HepG2 (cell line): ENCODE data around the gene PABPC1L2B. TPM values are rescaled to one million over a fixed set of nuclear protein-coding genes. Genes with fewer than 3 reads are reported as not detected.
"Not testable (repeated sequence)": the region's sequence is repeated elsewhere in the genome, so short reads cannot be mapped to it uniquely, and the experiment has no call there.

Experiments
- ATAC-seq: fragments of 200-7000 bp; cut with Tn5 transposase; 3 replicates; pipeline ENCODE4 v1.9.1; 2020; ENCODE audit warnings: mild to moderate bottlenecking, moderate library complexity
- BruUV-seq: library from RNA; stranded (reverse); fragments of 400-500 nt; replicated peaks from 2 replicates; lab custom pipeline; 2021; lab: Mats Ljungman, UMichigan
- CTCF ChIA-PET: fragments of 300-600 bp; formaldehyde crosslinking; extraction: SDS; loops from one replicate; lab custom pipeline; 2021; ENCODE audit warnings: low total read pairs, inconsistent platforms, low intra/inter-chr PET ratio; lab: Yijun Ruan, JAX
- POLR2A ChIA-PET: fragments of 350-600 bp; sonication (Branson Sonifier 250); formaldehyde crosslinking; loops from one replicate; lab custom pipeline; 2020; ENCODE audit warnings: antibody characterized with exemption, inconsistent platforms; lab: Yijun Ruan, JAX
- DNase-seq: peaks from one replicate; pipeline ENCODE4 v3.0.0-alpha.2; 2015; ENCODE audit warnings: low spot score
- FAIRE-seq: peaks from 3 replicates; lab custom pipeline; 2011; peaks lifted over from hg19 to GRCh38; lab: Jason Lieb, UNC
- H2AFZ ChIP-seq: one replicate; pipeline ENCODE4 v1.6.1; 2011; ENCODE audit warnings: low read length, inconsistent platforms
- H3K27ac ChIP-seq: fragments of 300-600 bp; 3 replicates; pipeline ENCODE4 v1.8.0; 2011; ENCODE audit warnings: mixed run types, mild to moderate bottlenecking, mixed read lengths, low read length, inconsistent platforms; ENCODE audit not compliant: insufficient read depth; ENCODE audit errors: extremely low read length
- H3K27me3 ChIP-seq, 2 experiments: fragments of 200-600 bp in 1 of 2; 2 replicates in 1 of 2; 3 replicates in 1 of 2; pipeline versions ENCODE4 v1.6.0 to v1.8.0; 2011; ENCODE audit warnings: low read length in 2 of 2, mild to moderate bottlenecking in 2 of 2, moderate library complexity in 2 of 2, inconsistent platforms in 1 of 2; ENCODE audit not compliant: insufficient read depth in 2 of 2, control insufficient read depth in 1 of 2
- H3K36me3 ChIP-seq, 2 experiments: fragments of 200-600 bp in 1 of 2; replicated peaks in 1 of 2; 2 replicates in 1 of 2; 3 replicates in 1 of 2; pipeline versions ENCODE4 v1.5.1 to v1.8.0; 2011; ENCODE audit warnings: low read length in 2 of 2, inconsistent platforms in 1 of 2; ENCODE audit not compliant: insufficient read depth in 2 of 2, control insufficient read depth in 1 of 2
- H3K4me1 ChIP-seq: 2 replicates; pipeline ENCODE4 v1.5.1; 2012; ENCODE audit warnings: low read length, inconsistent platforms; ENCODE audit not compliant: insufficient read depth
- H3K4me2 ChIP-seq: 2 replicates; pipeline ENCODE4 v1.6.0; 2011; ENCODE audit warnings: low read depth, low read length, inconsistent platforms
- H3K4me3 ChIP-seq, 3 experiments: fragments of 200-600 bp in 1 of 3; sonication (generic), shearing (Covaris generic) in 1 of 3; replicated peaks in 1 of 3; 2 replicates each; pipeline ENCODE4 v1.5.1; 2011 to 2016; ENCODE audit warnings: low read length in 3 of 3, inconsistent platforms in 2 of 3, low read depth in 2 of 3, mild to moderate bottlenecking in 2 of 3, control low read depth in 1 of 3, mixed read lengths in 1 of 3; ENCODE audit not compliant: insufficient read depth in 1 of 3
- H3K79me2 ChIP-seq: one replicate; pipeline ENCODE4 v1.6.1; 2011; ENCODE audit warnings: low read length, inconsistent platforms; ENCODE audit not compliant: insufficient read depth
- H3K9ac ChIP-seq: 2 replicates; pipeline ENCODE4 v1.6.0; 2011; ENCODE audit warnings: mild to moderate bottlenecking, low read depth, low read length, inconsistent platforms; ENCODE audit not compliant: insufficient read depth
- H3K9me3 ChIP-seq: 2 replicates; pipeline ENCODE4 v1.5.1; 2012; ENCODE audit warnings: mild to moderate bottlenecking, low read length
- H4K20me1 ChIP-seq: 2 replicates; pipeline ENCODE4 v1.6.0; 2011; ENCODE audit warnings: inconsistent platforms, mild to moderate bottlenecking, low read length, moderate library complexity; ENCODE audit not compliant: insufficient read depth
- WGBS: methylation state at CpG from one replicate; pipeline ENCODE4 v1.1.6; 2017; ENCODE audit warnings: low lambda C conversion rate; 5-methylcytosine and 5-hydroxymethylcytosine counted together
- in situ Hi-C: cut with HindIII; loops from 2 replicates; pipeline ENCODE4 v1.10.0; 2017; ENCODE audit warnings: low pct_unique_long_range_greater_than_20kb; ENCODE audit not compliant: extremely low pct_ligation_motif_present
- intact Hi-C: fragments of 100-400 bp; cut with micrococcal nuclease; formaldehyde crosslinking; loops from one replicate; pipeline ENCODE4 v1.10.0; 2022; ENCODE audit not compliant: unreplicated experiment
- polyA plus RNA-seq, 8 experiments: library from polyadenylated mRNA; depleted of rRNA in 3 of 8; stranded (reverse) in 7 of 8; unstranded in 1 of 8; fragments of >200 nt; fragmentation: Illumina TruSeq in 4 of 8; extraction: Trizol in 4 of 8; gene quantifications; 2 replicates each; pipeline versions ENCODE4 v1.2.1 to v1.2.3, GENCODE V29; 2011 to 2016; ENCODE audit warnings: low read depth in 4 of 8, missing spikeins in 1 of 8, mixed read lengths in 1 of 8; ENCODE audit not compliant: insufficient read depth in 1 of 8
- total RNA-seq, 5 experiments: library from RNA; depleted of rRNA; stranded (reverse); fragments of >200 nt; fragmentation: Illumina TruSeq; extraction: Trizol; gene quantifications; 2 replicates each; pipeline ENCODE4 v1.2.3, GENCODE V29; 2016; ENCODE audit warnings: low read depth in 1 of 5

The PABPC1L2B gene
- total and polyA plus RNA-seq, 2 of the 13 experiments (the other 11 are each of a cell fraction or from before 2014, with no cell fraction given): not detected

DNA sequence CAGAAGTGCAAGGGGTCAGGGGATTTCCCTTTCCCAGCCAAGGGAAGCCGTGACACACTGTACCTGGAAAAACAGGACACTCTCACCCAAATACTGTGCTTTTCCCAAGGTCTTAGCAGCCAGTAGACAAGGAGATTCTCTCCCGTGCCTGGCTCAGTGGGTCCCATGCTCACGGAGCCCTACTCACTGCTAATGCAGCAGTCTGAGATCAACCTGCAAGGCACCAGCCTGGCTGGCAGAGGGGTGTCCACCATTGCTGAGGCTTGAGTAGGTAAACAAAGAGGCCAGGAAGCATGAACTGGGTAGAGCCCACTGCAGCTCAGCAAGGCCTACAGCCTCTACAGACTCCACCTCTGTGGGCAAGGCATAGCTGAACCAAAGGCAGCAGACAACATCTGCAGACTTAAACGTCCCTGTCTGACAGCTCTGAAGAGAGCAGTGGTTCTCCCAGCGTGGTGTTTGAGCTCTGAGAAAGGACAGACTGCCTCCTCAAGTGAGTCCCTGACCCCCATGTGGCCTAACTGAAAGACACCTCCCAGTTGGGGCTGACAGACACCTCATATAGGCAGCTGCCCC is 21.8 kb upstream of the PABPC1L2B start:
- H3K36me3 ChIP-seq, CTCF ChIA-PET, POLR2A ChIA-PET, BruUV-seq, H3K4me3 ChIP-seq, H4K20me1 ChIP-seq, H3K27me3 ChIP-seq, ATAC-seq, H3K4me1 ChIP-seq, DNase-seq, intact Hi-C loops, FAIRE-seq, H2AFZ ChIP-seq, H3K79me2 ChIP-seq, H3K9ac ChIP-seq, H3K4me2 ChIP-seq, H3K27ac ChIP-seq, H3K9me3 ChIP-seq, in situ Hi-C loops: not testable (repeated sequence)
- no CpG with 5 or more reads among the region's 5 CpGs for WGBS

DNA sequence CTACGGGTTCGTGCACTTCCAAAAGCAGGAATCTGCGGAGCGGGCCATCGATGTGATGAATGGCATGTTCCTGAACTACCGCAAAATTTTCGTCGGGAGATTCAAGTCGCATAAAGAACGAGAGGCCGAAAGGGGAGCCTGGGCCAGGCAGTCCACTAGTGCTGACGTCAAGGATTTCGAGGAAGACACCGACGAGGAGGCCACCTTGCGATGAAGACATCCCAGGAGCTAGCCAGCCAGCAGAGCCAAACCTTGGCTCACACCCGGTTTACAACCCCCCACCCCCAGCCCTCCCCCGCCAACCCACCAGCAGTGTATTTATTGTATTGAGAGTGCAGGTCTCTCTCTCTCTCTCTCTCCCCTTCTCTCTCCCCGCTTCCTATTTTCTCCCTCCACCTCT is 1.3 kb downstream of the PABPC1L2B start:
- POLR2A ChIA-PET, H3K9ac ChIP-seq, ATAC-seq, H3K79me2 ChIP-seq, BruUV-seq, H3K4me1 ChIP-seq, in situ Hi-C loops, FAIRE-seq, H3K36me3 ChIP-seq, H2AFZ ChIP-seq, H3K4me3 ChIP-seq, H3K9me3 ChIP-seq, intact Hi-C loops, CTCF ChIA-PET, H3K4me2 ChIP-seq, H3K27ac ChIP-seq, H3K27me3 ChIP-seq, DNase-seq, H4K20me1 ChIP-seq: not testable (repeated sequence)
- WGBS: no CpG with 5 or more reads among the region's 19 CpGs
